K562 (cell line): Measurements from ENCODE around the gene CMBL. TPM values are rescaled to one million over a fixed set of nuclear protein-coding genes. Genes with fewer than 3 reads are reported as not detected.

Experiments used
- ELF4 ChIP-seq: fragments of 450-650 bp; formaldehyde crosslinking; IDR thresholded peaks from 2 replicates; pipeline ENCODE4 v1.4.0; 2022; ENCODE audit warnings: missing genetic modification characterization
- FOXK2 ChIP-seq, 2 experiments: fragments of 450-650 bp; IDR thresholded peaks in 1 of 2; conservative IDR thresholded peaks in 1 of 2; 2 replicates each; pipeline ENCODE4 v1.6.1; 2016; ENCODE audit warnings: low read depth in 2 of 2, mild to moderate bottlenecking in 1 of 2
- GABPA ChIP-seq: fragments of 200-800 bp; sonication (Bioruptor generic); conservative IDR thresholded peaks from 2 replicates; pipeline ENCODE4 v1.6.1; 2016; ENCODE audit warnings: low read depth, missing genetic modification characterization, missing compliant biosample characterization
- JUNB ChIP-seq: fragments of 450-650 bp; formaldehyde crosslinking; conservative IDR thresholded peaks from 2 replicates; pipeline ENCODE4 v1.4.0; 2020; ENCODE audit warnings: mild to moderate bottlenecking
- MYC ChIP-seq, 2 experiments: fragments of 250-450 bp in 1 of 2; sonication (Bioruptor Pico) in 1 of 2; IDR thresholded peaks; 2 replicates each; pipeline versions ENCODE4 v1.5.1 to v1.6.1; 2012 to 2021; ENCODE audit warnings: low read depth in 2 of 2, borderline replicate concordance in 1 of 2, improper control_type of control experiment in 1 of 2, low read length in 1 of 2, mild to moderate bottlenecking in 1 of 2, moderate library complexity in 1 of 2
- NR4A1 ChIP-seq, 2 experiments: fragments of 250-450 bp in 1 of 2; fragments of 450-650 bp in 1 of 2; sonication (Bioruptor Pico) in 1 of 2; IDR thresholded peaks; 2 replicates each; pipeline versions ENCODE4 v1.4.0 to v1.6.1; 2016 to 2020; ENCODE audit warnings: mild to moderate bottlenecking in 2 of 2, missing compliant biosample characterization in 1 of 2, missing genetic modification characterization in 1 of 2, moderate library complexity in 1 of 2
- POLR2A ChIP-seq: fragments of 450-650 bp; conservative IDR thresholded peaks from 2 replicates; pipeline ENCODE4 v1.6.1; 2016
- RFX1 ChIP-seq: fragments of 450-650 bp; IDR thresholded peaks from 2 replicates; pipeline ENCODE4 v1.6.1; 2016; ENCODE audit warnings: mild to moderate bottlenecking, moderate library complexity
- TBL1XR1 ChIP-seq, 2 experiments: IDR thresholded peaks; 2 replicates each; pipeline ENCODE4 v1.6.1; 2012; ENCODE audit warnings: improper control_type of control experiment in 2 of 2, low read length in 2 of 2, mild to moderate bottlenecking in 1 of 2
- ZNF282 ChIP-seq: sonication (generic); formaldehyde crosslinking; IDR thresholded peaks from 2 replicates; pipeline ENCODE4 v1.8.1; 2023; ENCODE audit warnings: missing genetic modification reagents
- ZNF695 ChIP-seq: fragments of 450-650 bp; formaldehyde crosslinking; IDR thresholded peaks from 2 replicates; pipeline ENCODE4 v1.4.0; 2020; ENCODE audit warnings: mild to moderate bottlenecking, moderate library complexity
- polyA plus RNA-seq, 8 experiments: library from polyadenylated mRNA; depleted of rRNA in 4 of 8; stranded (reverse) in 5 of 8; unstranded in 3 of 8; fragments of >200 nt; fragmentation: Nextera tagmentation in 2 of 8; fragmentation: Illumina TruSeq in 1 of 8; extraction: Ambion mirVana in 2 of 8; extraction: Trizol in 1 of 8; gene quantifications; 2 replicates each; pipeline versions ENCODE4 v1.2.1 to v1.2.3, GENCODE V29; 2011 to 2014; ENCODE audit warnings: inconsistent platforms in 1 of 8, missing spikeins in 1 of 8
- total RNA-seq, 7 experiments: library from RNA; depleted of rRNA in 6 of 7; stranded (reverse); fragments of >200 nt in 6 of 7; fragmentation: Illumina TruSeq in 2 of 7; extraction: Trizol in 2 of 7; gene quantifications; 2 replicates each; pipeline versions ENCODE4 v1.2.1 to v1.2.3, GENCODE V29; 2011 to 2021; ENCODE audit warnings: low replicate concordance in 1 of 7
- TF ChIP-seq, protein P1 (sequence below): fragments of 250-450 bp; sonication (Bioruptor Pico); IDR thresholded peaks from 2 replicates; pipeline ENCODE4 v1.8.0; 2022; ENCODE audit warnings: inconsistent platforms
- TF ChIP-seq, protein P2 (sequence below): sonication (generic); formaldehyde crosslinking; IDR thresholded peaks from 2 replicates; pipeline ENCODE4 v1.8.1; 2022; ENCODE audit warnings: missing genetic modification reagents
- TF ChIP-seq, protein P3 (sequence below), 3 experiments: fragments of 200-800 bp in 1 of 3; sonication (Bioruptor generic) in 1 of 3; sonication (generic) in 1 of 3; formaldehyde crosslinking in 1 of 3; IDR thresholded peaks; 2 replicates each; pipeline versions ENCODE4 v1.6.1 to v1.8.0; 2016 to 2022; ENCODE audit warnings: mild to moderate bottlenecking in 2 of 3, missing compliant biosample characterization in 2 of 3, missing genetic modification characterization in 2 of 3, missing genetic modification reagents in 1 of 3
- TF ChIP-seq, protein P4 (sequence below): sonication (generic); formaldehyde crosslinking; IDR thresholded peaks from 2 replicates; pipeline ENCODE4 v1.8.0; 2022; ENCODE audit warnings: mild to moderate bottlenecking, missing genetic modification reagents

Gene CMBL
- total and polyA plus RNA-seq, 9 of the 15 experiments (the other 6 are each of a cell fraction or from before 2014, with no cell fraction given), result 22.6 to 192 (median 71.1) TPM

DNA sequence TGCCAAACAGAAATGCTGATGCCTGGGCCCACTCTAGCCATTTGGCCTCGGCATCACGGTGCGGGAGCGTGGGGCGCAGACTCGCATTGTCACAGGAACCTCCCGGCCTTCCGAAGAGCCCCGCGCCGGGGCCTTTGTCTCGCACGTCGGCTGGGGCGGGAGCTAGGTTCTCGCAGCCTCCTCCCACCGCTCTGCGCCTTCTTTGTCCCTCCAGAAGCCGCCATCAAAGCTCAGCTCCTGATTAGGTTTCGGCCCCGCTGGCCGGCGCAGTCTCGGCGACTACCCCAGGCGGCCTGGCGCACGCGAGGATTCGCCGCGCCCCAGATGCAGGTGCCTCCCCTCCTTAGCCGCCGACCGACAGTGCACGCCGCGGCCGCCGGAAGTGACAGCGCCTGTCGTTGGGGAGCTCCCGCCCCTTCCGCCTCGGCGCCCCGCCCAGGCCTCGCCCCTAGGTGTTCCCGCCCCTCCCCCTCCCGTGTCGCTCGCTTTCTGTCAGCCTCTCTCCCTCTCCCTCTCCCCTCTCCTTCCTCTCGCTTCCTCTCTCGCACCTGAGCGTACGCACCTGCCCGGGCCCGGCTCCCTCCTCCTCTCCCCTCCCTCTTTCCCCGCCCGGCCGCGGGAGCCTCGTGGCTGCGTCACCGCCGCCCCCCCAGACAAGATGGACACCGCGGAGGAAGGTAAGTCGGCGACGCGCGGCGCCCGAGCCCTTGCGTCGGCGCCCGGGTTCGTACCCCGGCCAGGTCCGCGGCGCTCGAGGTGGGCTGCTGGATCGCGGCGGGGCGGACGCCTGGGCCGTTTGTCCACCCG lies 45.7 kb upstream of the CMBL start, which contains the start of gene MARCHF6 (continued):
- TF ChIP-seq, protein P1, sequence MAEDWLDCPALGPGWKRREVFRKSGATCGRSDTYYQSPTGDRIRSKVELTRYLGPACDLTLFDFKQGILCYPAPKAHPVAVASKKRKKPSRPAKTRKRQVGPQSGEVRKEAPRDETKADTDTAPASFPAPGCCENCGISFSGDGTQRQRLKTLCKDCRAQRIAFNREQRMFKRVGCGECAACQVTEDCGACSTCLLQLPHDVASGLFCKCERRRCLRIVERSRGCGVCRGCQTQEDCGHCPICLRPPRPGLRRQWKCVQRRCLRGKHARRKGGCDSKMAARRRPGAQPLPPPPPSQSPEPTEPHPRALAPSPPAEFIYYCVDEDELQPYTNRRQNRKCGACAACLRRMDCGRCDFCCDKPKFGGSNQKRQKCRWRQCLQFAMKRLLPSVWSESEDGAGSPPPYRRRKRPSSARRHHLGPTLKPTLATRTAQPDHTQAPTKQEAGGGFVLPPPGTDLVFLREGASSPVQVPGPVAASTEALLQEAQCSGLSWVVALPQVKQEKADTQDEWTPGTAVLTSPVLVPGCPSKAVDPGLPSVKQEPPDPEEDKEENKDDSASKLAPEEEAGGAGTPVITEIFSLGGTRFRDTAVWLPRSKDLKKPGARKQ, result no peak
- no peak for TF ChIP-seq ELF4 (CRISPR knock-in tag)
- TF ChIP-seq NR4A1 (CRISPR knock-in tag; IDR thresholded peaks at IDR 0.05), result peak; percentile 24; the same call in 1 of the 2 replicates
- 0 out of 2 replicates have a peak, but pooled peaks have one; percentile 25 for TF ChIP-seq NR4A1 (tag; IDR thresholded peaks at IDR 0.05)
- peak; percentile 74; the same call in 1 of the 2 replicates for TF ChIP-seq ZNF282
- TF ChIP-seq TBL1XR1 (IDR thresholded peaks at IDR 0.05; ENCODE audit: low read length in 2 of 2), result peak in 1 of 2 experiments; percentile 41; a peak in 2 of 4 replicates
- TF ChIP-seq, protein P2, sequence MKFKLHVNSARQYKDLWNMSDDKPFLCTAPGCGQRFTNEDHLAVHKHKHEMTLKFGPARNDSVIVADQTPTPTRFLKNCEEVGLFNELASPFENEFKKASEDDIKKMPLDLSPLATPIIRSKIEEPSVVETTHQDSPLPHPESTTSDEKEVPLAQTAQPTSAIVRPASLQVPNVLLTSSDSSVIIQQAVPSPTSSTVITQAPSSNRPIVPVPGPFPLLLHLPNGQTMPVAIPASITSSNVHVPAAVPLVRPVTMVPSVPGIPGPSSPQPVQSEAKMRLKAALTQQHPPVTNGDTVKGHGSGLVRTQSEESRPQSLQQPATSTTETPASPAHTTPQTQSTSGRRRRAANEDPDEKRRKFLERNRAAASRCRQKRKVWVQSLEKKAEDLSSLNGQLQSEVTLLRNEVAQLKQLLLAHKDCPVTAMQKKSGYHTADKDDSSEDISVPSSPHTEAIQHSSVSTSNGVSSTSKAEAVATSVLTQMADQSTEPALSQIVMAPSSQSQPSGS (CRISPR knock-in tag), result peak; percentile 43; the same call in 1 of the 2 replicates
- TF ChIP-seq POLR2A, result peak; percentile 98
- no peak for TF ChIP-seq JUNB (CRISPR knock-in tag)
- peak; percentile 35 to 41; a peak in 3 of 4 replicates for TF ChIP-seq FOXK2 (conservative IDR thresholded peaks at IDR 0.05 in 1 of 2, IDR thresholded peaks at IDR 0.05 in 1 of 2; ENCODE audit: low read depth in 2 of 2)
- no peak for TF ChIP-seq RFX1
- 0 out of 2 replicates have a peak, but pooled peaks have one; percentile 35 for TF ChIP-seq ZNF695
- peak; percentile 98 for TF ChIP-seq GABPA (tag)
- TF ChIP-seq MYC (IDR thresholded peaks at IDR 0.05; ENCODE audit: low read depth, low read length), result peak; percentile 91
- TF ChIP-seq MYC (CRISPR knock-in tag; IDR thresholded peaks at IDR 0.05; ENCODE audit: borderline replicate concordance, low read depth), result peak; percentile 94
- TF ChIP-seq, protein P3, sequence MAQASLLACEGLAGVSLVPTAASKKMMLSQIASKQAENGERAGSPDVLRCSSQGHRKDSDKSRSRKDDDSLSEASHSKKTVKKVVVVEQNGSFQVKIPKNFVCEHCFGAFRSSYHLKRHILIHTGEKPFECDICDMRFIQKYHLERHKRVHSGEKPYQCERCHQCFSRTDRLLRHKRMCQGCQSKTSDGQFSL (CRISPR knock-in tag; IDR thresholded peaks at IDR 0.05), result peak; percentile 97
- TF ChIP-seq, protein P3 (tag; IDR thresholded peaks at IDR 0.05), result peak in 1 of 2 experiments; percentile 81; a peak in 2 of 4 replicates
- TF ChIP-seq, protein P4, sequence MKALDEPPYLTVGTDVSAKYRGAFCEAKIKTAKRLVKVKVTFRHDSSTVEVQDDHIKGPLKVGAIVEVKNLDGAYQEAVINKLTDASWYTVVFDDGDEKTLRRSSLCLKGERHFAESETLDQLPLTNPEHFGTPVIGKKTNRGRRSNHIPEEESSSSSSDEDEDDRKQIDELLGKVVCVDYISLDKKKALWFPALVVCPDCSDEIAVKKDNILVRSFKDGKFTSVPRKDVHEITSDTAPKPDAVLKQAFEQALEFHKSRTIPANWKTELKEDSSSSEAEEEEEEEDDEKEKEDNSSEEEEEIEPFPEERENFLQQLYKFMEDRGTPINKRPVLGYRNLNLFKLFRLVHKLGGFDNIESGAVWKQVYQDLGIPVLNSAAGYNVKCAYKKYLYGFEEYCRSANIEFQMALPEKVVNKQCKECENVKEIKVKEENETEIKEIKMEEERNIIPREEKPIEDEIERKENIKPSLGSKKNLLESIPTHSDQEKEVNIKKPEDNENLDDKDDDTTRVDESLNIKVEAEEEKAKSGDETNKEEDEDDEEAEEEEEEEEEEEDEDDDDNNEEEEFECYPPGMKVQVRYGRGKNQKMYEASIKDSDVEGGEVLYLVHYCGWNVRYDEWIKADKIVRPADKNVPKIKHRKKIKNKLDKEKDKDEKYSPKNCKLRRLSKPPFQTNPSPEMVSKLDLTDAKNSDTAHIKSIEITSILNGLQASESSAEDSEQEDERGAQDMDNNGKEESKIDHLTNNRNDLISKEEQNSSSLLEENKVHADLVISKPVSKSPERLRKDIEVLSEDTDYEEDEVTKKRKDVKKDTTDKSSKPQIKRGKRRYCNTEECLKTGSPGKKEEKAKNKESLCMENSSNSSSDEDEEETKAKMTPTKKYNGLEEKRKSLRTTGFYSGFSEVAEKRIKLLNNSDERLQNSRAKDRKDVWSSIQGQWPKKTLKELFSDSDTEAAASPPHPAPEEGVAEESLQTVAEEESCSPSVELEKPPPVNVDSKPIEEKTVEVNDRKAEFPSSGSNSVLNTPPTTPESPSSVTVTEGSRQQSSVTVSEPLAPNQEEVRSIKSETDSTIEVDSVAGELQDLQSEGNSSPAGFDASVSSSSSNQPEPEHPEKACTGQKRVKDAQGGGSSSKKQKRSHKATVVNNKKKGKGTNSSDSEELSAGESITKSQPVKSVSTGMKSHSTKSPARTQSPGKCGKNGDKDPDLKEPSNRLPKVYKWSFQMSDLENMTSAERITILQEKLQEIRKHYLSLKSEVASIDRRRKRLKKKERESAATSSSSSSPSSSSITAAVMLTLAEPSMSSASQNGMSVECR (CRISPR knock-in tag), result peak; percentile 54
